Germinal center (tissue), 1 donor: Measurements from ENCODE around the gene ANGPTL5.
"Not testable (repeated sequence)": the region's sequence is repeated elsewhere in the genome, so short reads cannot be mapped to it uniquely, and the experiment has no call there.

Source experiments
- DNase-seq: peaks from one replicate; pipeline ENCODE4 v3.0.0; 2012; ENCODE audit warnings: mixed read lengths, low spot score

Gene ANGPTL5

DNA sequence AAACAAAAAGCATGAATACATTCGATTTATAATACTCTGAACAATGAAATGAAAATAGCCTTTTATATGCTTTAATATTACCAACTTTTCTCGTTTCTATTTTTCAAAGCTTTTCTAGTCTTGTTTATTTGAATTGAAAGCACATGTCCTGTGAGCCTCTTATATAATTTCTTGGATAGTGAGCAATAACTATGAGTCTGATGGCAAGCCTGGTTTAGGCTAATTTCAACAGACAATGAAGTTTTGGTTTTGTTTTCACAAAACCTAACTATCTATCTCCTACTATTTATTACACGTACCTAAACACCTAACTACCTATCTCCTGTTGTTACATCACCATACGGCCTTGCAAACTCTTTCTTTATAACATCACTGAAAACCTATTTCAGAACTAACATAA lies 30.7 kb downstream of the ANGPTL5 start:
- no peak for DNase-seq

DNA sequence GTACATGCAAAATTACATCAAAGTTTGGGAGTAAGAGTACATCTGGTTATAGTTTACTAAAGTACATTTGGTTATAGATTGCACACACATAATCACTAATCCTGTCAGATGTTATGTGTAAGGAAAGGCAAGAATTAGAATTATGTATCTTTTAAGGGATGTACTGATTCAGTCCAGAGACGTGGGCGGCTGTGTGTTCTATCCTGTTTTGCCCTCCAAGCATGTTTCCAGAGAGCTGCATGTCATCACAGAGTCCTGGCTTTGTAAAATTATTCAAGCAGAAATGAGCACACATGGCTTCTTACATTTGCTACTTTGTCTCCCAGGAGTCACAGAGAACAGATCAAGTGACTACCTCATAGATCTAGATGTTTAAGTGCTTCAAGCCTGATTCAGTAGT lies 34.7 kb downstream of the ANGPTL5 start:
- no peak for DNase-seq

DNA sequence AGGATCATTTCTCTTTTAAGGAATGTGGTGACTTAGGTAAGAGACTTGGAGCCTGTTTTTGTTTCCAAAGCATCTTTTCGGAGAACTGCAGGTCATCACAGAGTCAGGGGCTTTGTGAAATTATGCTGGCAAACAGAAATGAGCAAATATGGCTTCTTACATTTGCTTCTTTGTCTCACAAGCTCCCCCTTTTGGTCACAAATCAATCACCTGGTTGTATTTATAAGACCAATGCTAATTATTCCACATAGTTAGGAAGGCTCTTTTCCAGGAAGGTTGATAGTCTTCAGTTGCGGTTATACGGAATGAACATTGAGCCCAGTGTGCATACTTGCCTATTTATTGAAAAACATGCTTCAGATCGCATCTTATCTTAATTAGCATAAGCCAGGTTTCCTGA lies 36.1 kb downstream of the ANGPTL5 start:
- DNase-seq, result peak; percentile 10

DNA sequence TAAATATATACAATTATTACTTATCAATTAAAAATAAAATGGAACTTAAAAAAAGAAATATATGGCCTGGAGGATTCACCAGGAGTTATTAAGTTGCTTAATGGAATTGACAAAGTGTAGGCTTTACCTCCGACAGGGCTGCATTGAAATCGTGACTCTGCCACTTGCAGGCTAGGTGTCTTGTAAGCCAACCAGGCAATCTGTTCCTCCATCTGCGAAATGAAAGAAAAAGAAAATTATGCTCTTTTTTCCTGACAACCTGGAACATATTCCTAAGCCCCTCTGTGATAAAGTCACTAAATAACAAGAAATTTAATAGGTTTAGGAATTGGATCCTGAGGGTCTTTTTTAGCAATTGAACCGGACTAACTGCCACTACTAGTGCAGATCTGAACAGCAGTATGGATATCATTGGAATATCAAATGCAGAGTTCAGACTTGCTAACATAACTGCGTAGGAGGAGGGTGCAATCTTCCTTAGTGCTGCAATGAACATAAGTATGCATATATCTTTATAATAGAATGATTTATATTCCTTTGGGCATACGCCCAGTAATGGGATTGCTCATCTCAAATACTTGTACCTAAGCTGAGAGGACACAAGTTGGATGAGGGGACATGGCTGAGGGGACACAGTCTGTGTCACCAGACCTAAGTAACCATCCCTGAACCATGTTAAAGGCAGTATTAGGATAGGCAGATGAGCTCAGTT lies 44.0 kb downstream of the ANGPTL5 start:
- DNase-seq, result no peak

DNA sequence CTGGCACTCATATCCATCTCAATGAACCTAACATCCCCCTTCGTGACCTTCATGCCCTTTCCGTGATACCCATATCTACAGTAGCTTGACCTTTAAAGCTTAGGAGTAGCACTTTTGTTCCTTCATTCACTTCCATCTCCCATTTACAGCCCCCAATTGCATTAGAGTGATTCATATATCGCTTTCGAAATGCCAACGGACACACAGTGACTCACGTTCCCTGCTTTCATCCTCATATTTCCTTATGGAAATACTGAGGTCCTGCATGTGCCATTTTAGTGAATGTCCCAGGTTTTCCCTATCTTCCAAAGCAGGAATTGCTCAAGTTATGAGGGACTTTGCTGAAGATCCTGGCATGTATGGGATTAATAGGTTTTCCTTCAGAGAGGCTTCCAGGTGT lies 45.8 kb downstream of the ANGPTL5 start:
- no peak for DNase-seq

DNA sequence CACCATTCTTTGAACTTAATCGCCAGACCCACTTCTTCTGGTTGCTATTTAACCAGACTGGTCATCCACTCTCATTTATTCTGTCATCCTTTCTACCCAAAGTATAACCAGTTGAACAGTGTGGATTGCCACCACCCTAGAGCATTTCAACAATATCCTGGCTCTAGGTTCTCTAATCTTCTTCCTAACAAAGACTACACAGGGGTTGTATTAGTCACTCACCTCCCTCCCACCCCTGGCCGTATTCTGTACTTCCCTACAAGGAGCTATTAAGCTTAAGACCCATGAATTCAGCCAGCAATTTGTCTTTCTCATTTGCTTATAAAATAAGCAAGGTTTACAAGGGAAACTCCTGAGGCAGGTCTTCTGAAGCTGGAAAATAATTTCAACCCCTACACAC lies 48.4 kb downstream of the ANGPTL5 start:
- DNase-seq, result no peak

DNA sequence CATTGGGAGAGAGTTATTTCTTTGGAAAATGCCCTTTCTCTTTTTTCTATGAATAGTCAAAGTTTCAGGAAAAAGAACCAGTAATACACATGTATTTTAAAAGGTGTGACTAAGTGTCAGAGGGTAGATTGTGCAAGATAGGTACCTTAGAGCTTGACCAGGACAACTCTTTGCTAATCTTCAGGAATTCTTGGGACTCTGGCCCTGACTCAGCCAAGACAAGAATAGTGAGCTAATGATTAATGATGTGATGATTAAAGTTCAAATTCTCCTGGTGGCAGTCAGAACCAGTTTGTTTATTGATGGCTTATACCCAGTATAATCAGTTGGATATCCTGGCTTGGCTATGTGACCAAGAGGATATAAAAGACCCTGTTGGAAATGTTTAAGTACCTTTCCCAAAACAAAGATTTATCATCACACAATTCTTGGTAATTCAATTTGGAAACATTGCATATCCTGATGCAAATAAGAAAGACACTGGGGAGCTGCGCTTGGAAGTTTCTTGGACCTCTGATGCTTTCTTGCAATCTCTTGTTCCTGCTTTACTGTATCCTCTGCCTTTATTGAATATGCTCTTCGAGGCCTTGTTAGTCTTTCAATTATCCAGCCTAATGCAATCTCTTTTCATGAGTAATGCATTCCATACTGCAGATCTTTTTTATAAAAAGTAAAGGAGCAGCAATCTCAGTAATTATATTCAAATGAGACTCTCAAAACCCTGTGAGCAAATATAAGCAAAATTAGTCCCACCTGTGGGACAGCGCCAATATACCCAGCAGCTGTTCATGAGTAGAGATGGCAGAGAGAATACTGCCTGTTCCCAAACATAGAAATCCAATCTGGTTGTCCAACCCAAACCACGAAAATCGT lies 49.5 kb downstream of the ANGPTL5 start:
- no peak for DNase-seq

DNA sequence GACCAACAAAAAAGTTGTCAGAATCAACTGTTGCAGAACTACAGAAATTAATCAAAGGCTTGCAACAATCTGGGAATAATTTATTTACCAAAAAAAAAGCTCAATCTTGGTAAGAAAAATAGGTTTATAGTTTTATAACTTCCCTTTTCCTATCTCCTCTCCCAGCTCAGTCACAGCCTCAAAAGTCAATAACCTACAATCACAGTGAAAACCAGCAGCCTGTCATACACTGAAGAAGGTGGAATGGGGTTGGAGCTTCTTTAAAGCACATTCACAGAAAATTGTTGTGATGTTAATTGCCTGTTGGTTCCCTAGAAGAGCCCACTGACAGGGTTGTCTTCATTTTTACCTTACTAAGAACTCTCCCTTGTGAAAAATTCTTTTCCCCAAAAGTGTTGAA lies 52.2 kb downstream of the ANGPTL5 start:
- DNase-seq, result no peak

DNA sequence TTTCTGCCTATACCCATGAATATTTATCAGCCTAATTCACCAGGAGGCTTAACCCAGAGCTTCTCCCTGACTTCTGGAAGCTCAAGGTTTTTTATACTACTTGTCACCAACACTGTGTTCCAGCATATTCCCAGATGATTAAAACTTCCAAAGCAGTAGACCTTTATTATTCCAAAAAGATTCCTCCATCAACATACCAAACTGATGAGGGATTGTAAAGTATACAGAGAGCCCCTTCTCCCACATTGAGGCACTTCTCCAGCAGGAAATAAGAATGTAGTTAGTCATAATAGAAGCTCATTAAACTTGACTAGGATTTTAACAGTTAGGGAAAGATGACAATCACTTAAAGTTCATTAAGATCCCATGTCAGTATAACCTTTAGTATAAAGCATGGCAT lies 53.0 kb downstream of the ANGPTL5 start:
- no peak for DNase-seq

DNA sequence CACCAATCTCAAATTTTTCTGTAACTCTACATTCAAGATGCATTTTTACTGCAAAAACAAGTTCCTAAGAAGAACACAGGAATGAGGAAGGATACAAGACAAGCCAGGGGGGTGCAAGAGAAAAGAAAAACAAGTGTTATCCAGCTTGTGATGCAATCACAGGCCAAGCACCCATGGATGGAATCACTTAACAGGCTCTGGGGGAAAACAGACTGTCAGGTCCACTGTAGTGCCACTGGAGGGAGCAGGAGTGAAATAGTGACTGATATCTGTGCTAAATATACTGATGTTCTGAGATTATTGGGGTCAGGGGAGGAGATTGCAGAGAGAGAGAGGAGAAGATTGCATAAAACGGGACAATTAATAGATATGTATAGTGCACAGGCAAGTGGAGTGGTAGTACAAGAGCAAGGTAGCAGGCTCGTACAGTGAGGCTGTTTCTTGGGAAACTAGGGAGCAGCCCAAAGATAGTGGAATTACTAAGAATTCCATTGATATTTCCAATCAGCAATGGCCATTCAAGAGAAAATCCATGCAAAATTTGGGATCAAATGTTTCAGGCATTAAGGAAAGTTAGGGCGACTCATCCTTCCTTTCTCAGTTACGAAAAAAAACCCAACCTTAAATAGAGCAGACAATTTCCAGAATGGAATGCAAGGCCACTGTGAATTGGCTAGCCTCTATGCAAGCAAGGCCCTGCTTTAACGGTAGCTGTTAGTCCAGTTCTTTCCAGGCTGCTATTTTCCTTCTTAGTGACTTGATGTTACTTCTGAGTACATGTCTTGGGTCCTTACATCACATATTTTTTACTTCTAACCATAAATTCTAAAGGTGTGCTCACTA lies 53.7 kb downstream of the ANGPTL5 start:
- no peak for DNase-seq

DNA sequence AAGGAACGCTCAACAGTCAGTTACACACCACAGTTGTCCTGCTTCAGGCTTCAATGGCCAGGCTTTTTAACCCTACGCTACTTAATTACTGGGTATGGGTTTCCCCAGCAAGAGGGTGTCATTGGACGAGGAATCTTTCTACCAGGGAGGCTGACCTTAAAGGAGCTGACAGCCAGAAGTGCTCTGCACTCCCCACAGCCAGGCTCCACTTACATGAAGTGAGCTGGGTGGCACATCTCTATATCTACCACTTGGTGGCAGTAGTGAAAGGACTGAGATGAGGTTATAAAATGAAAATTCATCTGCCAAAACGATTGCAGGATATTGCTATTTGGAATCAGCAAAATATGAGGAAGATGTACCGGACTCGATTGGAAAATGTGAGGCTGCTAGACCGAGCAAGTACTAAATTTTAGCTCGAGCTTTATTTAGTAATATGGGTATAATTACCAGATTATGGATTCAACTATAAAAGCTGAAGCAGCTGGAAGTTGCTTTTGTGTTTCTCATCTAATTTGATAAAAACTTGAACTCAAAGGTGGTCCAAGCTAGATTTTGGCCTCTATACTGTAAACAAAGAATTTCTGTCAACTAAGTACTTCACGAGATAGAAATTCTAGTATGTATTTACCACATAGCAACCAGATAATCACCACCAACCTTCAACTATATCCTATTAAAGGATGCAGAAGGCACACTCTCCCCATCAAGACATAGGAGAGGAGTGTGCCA lies 55.5 kb downstream of the ANGPTL5 start:
- peak; percentile 24 for DNase-seq

DNA sequence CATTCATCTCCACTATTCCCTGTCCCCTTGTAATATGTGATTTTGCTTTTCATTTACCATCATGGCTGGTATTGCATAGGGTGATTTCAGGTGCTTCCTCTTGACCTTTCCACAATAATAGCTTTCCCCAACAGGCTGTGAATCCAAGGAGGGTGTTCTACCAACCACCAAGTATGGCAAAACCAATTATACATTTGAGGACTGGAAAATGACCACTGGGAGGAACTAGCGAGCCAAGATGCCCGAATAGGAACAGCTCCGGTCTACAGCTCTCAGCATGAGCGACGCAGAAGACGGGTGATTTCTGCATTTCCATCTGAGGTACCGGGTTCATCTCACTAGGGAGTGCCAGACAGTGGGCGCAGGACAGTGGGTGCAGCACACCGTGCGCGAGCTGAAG lies 64.1 kb downstream of the ANGPTL5 start:
- DNase-seq, result not testable (repeated sequence)

DNA sequence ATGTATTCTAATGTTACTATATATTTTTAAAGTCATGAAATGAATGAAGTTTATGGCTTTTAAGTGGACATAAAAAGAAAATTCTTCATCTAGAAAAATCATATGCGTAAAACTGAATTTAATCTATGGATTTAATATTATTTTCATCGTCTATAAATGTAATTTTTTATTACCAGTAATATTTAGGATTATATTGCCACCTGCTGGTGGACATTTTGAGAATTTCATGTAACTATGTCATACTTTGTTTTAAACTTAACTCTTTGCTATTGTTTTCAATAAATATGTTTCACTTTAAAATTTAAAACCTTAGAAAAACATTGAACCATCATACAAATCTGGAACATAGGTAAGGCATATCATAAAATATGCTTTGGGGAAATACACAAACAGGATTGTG lies 68.1 kb downstream of the ANGPTL5 start:
- no peak for DNase-seq

DNA sequence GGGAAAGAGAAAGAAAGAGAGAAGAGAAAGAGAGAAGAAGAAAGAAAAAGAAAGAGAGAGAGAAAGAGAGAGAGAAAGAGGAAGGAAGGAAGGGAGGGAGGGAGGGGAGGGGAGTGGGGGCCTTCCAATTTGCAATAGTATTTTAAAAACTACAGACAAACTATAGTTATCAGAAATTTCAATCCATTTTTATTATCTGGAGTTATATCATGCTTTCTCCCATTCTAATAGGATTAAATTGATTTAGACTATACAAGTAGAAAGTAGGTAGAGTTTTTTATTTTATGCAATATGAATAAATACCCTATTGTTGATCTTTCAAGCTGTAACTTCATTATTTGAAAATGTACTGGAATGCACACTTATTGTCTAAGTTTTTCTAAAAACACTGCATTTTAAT lies 71.7 kb downstream of the ANGPTL5 start:
- DNase-seq, result no peak

DNA sequence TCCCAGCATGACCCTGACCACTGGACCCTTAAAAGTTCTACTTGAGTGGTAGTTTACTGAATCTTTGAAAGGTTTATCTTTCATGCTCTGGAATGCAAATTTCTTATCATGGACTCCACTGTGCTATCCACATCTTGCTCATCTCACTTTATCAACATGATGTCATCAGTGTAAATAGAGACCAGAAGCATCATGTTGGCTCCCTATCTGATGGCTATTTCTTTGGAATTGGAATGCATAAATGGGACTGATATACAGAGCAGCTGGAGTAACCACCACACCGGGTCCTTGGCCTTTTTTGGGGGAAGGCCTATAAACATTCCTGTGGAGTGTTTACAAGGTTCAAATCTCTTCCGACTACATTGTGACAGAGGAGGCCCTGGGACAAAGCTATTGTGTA lies 75.6 kb downstream of the ANGPTL5 start:
- DNase-seq, result no peak
